ENCODE data around the gene CDKAL1. TPM values are rescaled to one million over a fixed set of nuclear protein-coding genes. Genes with fewer than 3 reads are reported as not detected.

Gene CDKAL1
- total RNA-seq (2016; rRNA removed; fragmentation: Illumina TruSeq; extraction: Trizol), result 27.7 and 33.6 TPM in 2 replicates
- total RNA-seq (2016; cell fraction: cytosol; rRNA removed; fragmentation: Illumina TruSeq; extraction: Trizol; ENCODE audit: low read depth), result 16.5 and 18.0 TPM in 2 replicates
- 27.3 and 33.8 TPM in 2 replicates for total RNA-seq (2016; cell fraction: insoluble cytoplasmic fraction; rRNA removed; fragmentation: Illumina TruSeq; extraction: Trizol)
- total RNA-seq (2016; cell fraction: membrane; rRNA removed; fragmentation: Illumina TruSeq; extraction: Trizol), result 16.7 and 20.2 TPM in 2 replicates
- total RNA-seq (2016; cell fraction: nucleus; rRNA removed; fragmentation: Illumina TruSeq; extraction: Trizol), result 41.5 and 43.6 TPM in 2 replicates
- 8.0 and 9.5 TPM in 2 replicates for polyA plus RNA-seq (2011; rRNA removed)
- 3.9 and 6.2 TPM in 2 replicates for polyA plus RNA-seq (2011; cell fraction: cytosol; rRNA removed)
- polyA plus RNA-seq (2011; cell fraction: nucleus; rRNA removed), result 7.2 and 9.0 TPM in 2 replicates
- polyA plus RNA-seq (2012), result 7.3 and 9.5 TPM in 2 replicates
- 1.5 and 1.6 TPM in 2 replicates for polyA plus RNA-seq (2016; cell fraction: cytosol; fragmentation: Illumina TruSeq; extraction: Trizol; ENCODE audit: low read depth)
- polyA plus RNA-seq (2016; cell fraction: insoluble cytoplasmic fraction; fragmentation: Illumina TruSeq; extraction: Trizol; ENCODE audit: low read depth), result 17.4 and 17.8 TPM in 2 replicates
- polyA plus RNA-seq (2016; cell fraction: membrane; fragmentation: Illumina TruSeq; extraction: Trizol; ENCODE audit: low read depth), result 3.8 and 5.1 TPM in 2 replicates
- polyA plus RNA-seq (2016; cell fraction: nucleus; fragmentation: Illumina TruSeq; extraction: Trizol; ENCODE audit: insufficient read depth, low read depth), result 16.9 and 17.3 TPM in 2 replicates
- polyA minus RNA-seq (2011; rRNA and poly(A)+ RNA removed; ENCODE audit: low replicate concordance), result 8.4 and 15.1 TPM in 2 replicates
- 15.5 and 16.7 TPM in 2 replicates for polyA minus RNA-seq (2011; cell fraction: cytosol; rRNA and poly(A)+ RNA removed)
- 55.4 and 60.9 TPM in 2 replicates for polyA minus RNA-seq (2011; cell fraction: nucleus; rRNA and poly(A)+ RNA removed)
- percentile 76 among the genes with signal in this experiment for Bru-seq, nascent RNA
- BruChase-seq, experiment 1, labeled RNA remaining after a 6-hour chase, result percentile 61 among the genes with signal in this experiment
- percentile 69 among the genes with signal in this experiment for BruChase-seq, experiment 2, labeled RNA remaining after a 2-hour chase
- long read RNA-seq, experiment 1, partial matches to known transcripts, result 3 of 10 reads
- long read RNA-seq, experiment 1, other reads (novel, unspliced or antisense), result 5 of 10 reads
- long read RNA-seq, experiment 2, transcript CDKAL1-201 (16 exons, 3,272 nt), result major isoform, 5 of 20 reads
- long read RNA-seq, experiment 2, partial matches to known transcripts, result 2 of 20 reads
- long read RNA-seq, experiment 2, other reads (novel, unspliced or antisense), result 13 of 20 reads

DNA sequence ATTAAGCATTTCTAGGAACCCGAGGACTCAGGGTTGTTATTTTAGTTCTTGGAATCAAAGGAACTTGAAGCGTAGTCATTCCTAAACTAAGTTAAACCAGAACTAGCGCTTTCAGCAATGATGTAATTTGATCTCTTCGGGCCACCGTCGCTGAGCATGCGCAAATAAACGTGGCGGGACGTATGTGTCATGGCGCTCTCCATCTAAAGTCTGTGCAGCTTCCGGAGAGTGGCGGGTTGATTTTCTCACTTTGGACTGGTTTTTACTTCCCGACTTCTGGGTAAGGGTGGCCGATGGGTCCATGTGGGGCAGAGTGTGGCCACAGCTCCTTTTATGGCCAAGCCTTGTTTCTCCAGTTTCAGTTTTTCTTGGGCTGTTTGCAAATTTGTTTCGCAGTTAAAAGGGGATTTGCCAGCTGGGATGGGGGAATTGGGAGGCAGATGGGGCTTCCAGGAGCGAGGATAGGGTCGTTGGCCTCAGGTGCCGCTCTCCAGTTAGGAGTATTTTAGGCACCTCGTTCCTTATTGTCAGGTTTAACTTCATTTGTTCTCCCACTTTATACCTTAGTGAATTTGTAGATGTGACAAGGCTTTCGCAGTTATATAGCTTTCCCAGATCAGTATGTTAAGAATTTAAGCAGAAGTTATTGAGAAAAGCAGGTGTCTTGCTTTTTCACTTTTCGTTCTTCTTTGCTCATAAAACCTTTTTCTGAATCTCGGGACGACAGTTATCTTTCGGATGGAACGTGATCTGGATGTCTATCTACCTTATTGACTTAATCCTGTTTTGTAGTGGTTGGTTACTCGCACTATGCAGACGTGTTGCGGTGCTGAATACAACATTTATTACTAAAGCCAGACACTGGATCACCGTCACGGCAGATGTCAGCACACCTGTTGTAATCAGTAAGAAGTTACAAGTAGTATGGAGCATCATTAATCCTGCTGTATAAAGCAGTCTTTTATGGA, at the start of gene CDKAL1:
TSS of gene CDKAL1 (plus strand) at position 163 of the 968 bp plus-strand sequence. CDS start 11,894 bp downstream, outside the sequence.
- ATAC-seq, result peak; percentile 97
- ChIA-PET CTCF (ENCODE audit: low intra/inter-chr PET ratio, low total read pairs) (no interaction called here), POLR2A (interaction anchor here (2.0 kb wide), 1 partner anchor 130 kb away, joined by 7 read pairs; no protein-coding TSS in a partner anchor)
- peak; percentile 91 for DNase-seq (ENCODE audit: low spot score)
- Histone ChIP-seq H2AFZ (ENCODE audit: low read length) (peak within 1 kb of the TSS; percentile 91), H3K4me3 (replicated peaks in 1 of 3; ENCODE audit: insufficient read depth in 1 of 3, low read depth in 2 of 3, low read length in 3 of 3) (peak within 1 kb of the TSS; percentile 84 to 91 (median 86)), H3K4me1 (ENCODE audit: insufficient read depth, low read length) (peaks cover 29% of the 10 kb centered on the region), H3K27me3 (ENCODE audit: control insufficient read depth in 1 of 2, insufficient read depth in 2 of 2, low read length in 2 of 2) (peaks cover 0 to 5% of the 10 kb centered on the region in 2 experiments; a peak in 1 of 5 replicates), H3K9ac (ENCODE audit: insufficient read depth, low read depth, low read length) (peak within 1 kb of the TSS; percentile 86), H3K9me3 (ENCODE audit: low read length) (no peaks in the 10 kb centered on the region), H3K36me3 (replicated peaks in 1 of 2; ENCODE audit: control insufficient read depth in 1 of 2, insufficient read depth in 2 of 2, low read length in 2 of 2) (no peaks in the 10 kb centered on the region; a peak in 1 of 5 replicates), H3K79me2 (ENCODE audit: insufficient read depth, low read length) (peaks cover 34% of the 10 kb centered on the region), H4K20me1 (ENCODE audit: insufficient read depth, low read length) (no peaks in the 10 kb centered on the region), H3K27ac (ENCODE audit: extremely low read length, insufficient read depth, low read length) (peak within 1 kb of the TSS; percentile 84), H3K4me2 (ENCODE audit: low read depth, low read length) (peak within 1 kb of the TSS; percentile 74)
- in situ Hi-C loops (cut with HindIII; ENCODE audit: extremely low pct_ligation_motif_present, low pct_unique_long_range_greater_than_20kb), result no loop called here
- intact Hi-C loops (cut with micrococcal nuclease; ENCODE audit: unreplicated experiment), result loop anchor here (1.0 kb wide), 1 partner anchor 133 kb away; the partner anchor contains the start of gene E2F3
- FAIRE-seq, result peak; percentile 96
- TSS peak; percentile 77 for BruUV-seq (replicated peaks)
- WGBS (ENCODE audit: low lambda C conversion rate), result under 1% methylated on average over 31 of the region's 31 CpGs
- TF ChIP-seq, protein P1, sequence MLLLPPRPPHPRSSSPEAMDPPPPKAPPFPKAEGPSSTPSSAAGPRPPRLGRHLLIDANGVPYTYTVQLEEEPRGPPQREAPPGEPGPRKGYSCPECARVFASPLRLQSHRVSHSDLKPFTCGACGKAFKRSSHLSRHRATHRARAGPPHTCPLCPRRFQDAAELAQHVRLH (CRISPR knock-in tag; IDR thresholded peaks at IDR 0.05; ENCODE audit: borderline replicate concordance, low read depth), result peak; percentile 35; the same call in 1 of the 2 replicates
- TF ChIP-seq, protein P2, sequence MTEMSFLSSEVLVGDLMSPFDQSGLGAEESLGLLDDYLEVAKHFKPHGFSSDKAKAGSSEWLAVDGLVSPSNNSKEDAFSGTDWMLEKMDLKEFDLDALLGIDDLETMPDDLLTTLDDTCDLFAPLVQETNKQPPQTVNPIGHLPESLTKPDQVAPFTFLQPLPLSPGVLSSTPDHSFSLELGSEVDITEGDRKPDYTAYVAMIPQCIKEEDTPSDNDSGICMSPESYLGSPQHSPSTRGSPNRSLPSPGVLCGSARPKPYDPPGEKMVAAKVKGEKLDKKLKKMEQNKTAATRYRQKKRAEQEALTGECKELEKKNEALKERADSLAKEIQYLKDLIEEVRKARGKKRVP (CRISPR knock-in tag; IDR thresholded peaks at IDR 0.05), result peak in 1 of 2 experiments; percentile 57; a peak in 1 of 4 replicates
- no peak for TF ChIP-seq ZNF235 (CRISPR knock-in tag; IDR thresholded peaks at IDR 0.05; ENCODE audit: borderline replicate concordance)
- TF ChIP-seq, protein P3, sequence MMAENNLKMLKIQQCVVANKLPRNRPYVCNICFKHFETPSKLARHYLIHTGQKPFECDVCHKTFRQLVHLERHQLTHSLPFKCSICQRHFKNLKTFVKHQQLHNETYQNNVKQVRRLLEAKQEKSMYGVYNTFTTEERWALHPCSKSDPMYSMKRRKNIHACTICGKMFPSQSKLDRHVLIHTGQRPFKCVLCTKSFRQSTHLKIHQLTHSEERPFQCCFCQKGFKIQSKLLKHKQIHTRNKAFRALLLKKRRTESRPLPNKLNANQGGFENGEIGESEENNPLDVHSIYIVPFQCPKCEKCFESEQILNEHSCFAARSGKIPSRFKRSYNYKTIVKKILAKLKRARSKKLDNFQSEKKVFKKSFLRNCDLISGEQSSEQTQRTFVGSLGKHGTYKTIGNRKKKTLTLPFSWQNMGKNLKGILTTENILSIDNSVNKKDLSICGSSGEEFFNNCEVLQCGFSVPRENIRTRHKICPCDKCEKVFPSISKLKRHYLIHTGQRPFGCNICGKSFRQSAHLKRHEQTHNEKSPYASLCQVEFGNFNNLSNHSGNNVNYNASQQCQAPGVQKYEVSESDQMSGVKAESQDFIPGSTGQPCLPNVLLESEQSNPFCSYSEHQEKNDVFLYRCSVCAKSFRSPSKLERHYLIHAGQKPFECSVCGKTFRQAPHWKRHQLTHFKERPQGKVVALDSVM (CRISPR knock-in tag; IDR thresholded peaks at IDR 0.05), result 0 out of 2 replicates have a peak, but pooled peaks have one; percentile 20
- no peak for TF ChIP-seq ZNF550 (CRISPR knock-in tag; IDR thresholded peaks at IDR 0.05; ENCODE audit: borderline replicate concordance)
- no peak for TF ChIP-seq FOXA1 (IDR thresholded peaks at IDR 0.05)
- TF ChIP-seq FOXA1 (CRISPR knock-in tag; IDR thresholded peaks at IDR 0.05), result peak; percentile 61
- TF ChIP-seq AGO2 (optimal IDR thresholded peaks at IDR 0.05; ENCODE audit: low read depth, low read length), result no peak
- TF ChIP-seq ZNF790 (CRISPR knock-in tag; IDR thresholded peaks at IDR 0.05; ENCODE audit: borderline replicate concordance), result no peak
- TF ChIP-seq, protein P4, sequence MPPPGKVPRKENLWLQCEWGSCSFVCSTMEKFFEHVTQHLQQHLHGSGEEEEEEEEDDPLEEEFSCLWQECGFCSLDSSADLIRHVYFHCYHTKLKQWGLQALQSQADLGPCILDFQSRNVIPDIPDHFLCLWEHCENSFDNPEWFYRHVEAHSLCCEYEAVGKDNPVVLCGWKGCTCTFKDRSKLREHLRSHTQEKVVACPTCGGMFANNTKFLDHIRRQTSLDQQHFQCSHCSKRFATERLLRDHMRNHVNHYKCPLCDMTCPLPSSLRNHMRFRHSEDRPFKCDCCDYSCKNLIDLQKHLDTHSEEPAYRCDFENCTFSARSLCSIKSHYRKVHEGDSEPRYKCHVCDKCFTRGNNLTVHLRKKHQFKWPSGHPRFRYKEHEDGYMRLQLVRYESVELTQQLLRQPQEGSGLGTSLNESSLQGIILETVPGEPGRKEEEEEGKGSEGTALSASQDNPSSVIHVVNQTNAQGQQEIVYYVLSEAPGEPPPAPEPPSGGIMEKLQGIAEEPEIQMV (CRISPR knock-in tag; IDR thresholded peaks at IDR 0.05; ENCODE audit: low read depth), result no peak
- no peak for TF ChIP-seq NRL (CRISPR knock-in tag; IDR thresholded peaks at IDR 0.05; ENCODE audit: borderline replicate concordance)
